HG03442 (cell line): ENCODE data around the gene CCDC178.

Source experiments
- ATAC-seq: cut with Tn5 transposase; IDR thresholded peaks from one replicate; pipeline ENCODE4 v1.9.1; 2021; ENCODE audit warnings: mild to moderate bottlenecking, moderate library complexity; ENCODE audit not compliant: unreplicated experiment

The CCDC178 gene

GRCh38 chr18:32929213-32929612, 511.3 kb downstream of the CCDC178 start:
- ATAC-seq: no peak

- ATAC-seq: no peak
Observed at GRCh38 chr18:32922951-32923430, 517.5 kb downstream of the CCDC178 start.

- ATAC-seq: no peak
Observed at GRCh38 chr18:32920796-32921787, 519.4 kb downstream of the CCDC178 start.

GRCh38 chr18:32919799-32920198, 520.7 kb downstream of the CCDC178 start:
- peak; percentile 94 for ATAC-seq

- ATAC-seq: no peak
Observed at GRCh38 chr18:32918692-32919250, 521.8 kb downstream of the CCDC178 start.

GRCh38 chr18:32915516-32915915, 525.0 kb downstream of the CCDC178 start:
- no peak for ATAC-seq

GRCh38 chr18:32911660-32912284, 528.7 kb downstream of the CCDC178 start:
- ATAC-seq: no peak

- no peak for ATAC-seq
Observed at GRCh38 chr18:32910694-32911296, 529.7 kb downstream of the CCDC178 start.

GRCh38 chr18:32909798-32910561, 530.5 kb downstream of the CCDC178 start:
- no peak for ATAC-seq

GRCh38 chr18:32908424-32908805, 532.1 kb downstream of the CCDC178 start:
- no peak for ATAC-seq

GRCh38 chr18:32907648-32908423, 532.7 kb downstream of the CCDC178 start:
- no peak for ATAC-seq

- no peak for ATAC-seq
Observed at GRCh38 chr18:32907311-32907585, 533.3 kb downstream of the CCDC178 start.

GRCh38 chr18:32906506-32907310, 533.8 kb downstream of the CCDC178 start:
- ATAC-seq: no peak

GRCh38 chr18:32905651-32906050, 534.9 kb downstream of the CCDC178 start:
- no peak for ATAC-seq

GRCh38 chr18:32902568-32903330, 537.8 kb downstream of the CCDC178 start:
- ATAC-seq: no peak

GRCh38 chr18:32899819-32900218, 540.7 kb downstream of the CCDC178 start:
- no peak for ATAC-seq

GRCh38 chr18:32896776-32897547, 543.6 kb downstream of the CCDC178 start:
- no peak for ATAC-seq

- no peak for ATAC-seq
Observed at GRCh38 chr18:32893915-32894314, 546.6 kb downstream of the CCDC178 start.
